K562 treated with DMSO at 1 percent for 4 hours (cell line): ENCODE data around the gene CCDC183. TPM values are rescaled to one million over a fixed set of nuclear protein-coding genes. Genes with fewer than 3 reads are reported as not detected.

Source experiments
- total RNA-seq: library from RNA; unstranded; fragments of 300-600 nt; gene quantifications from 2 replicates; pipeline ENCODE4 v1.2.3, GENCODE V29; 2022; ENCODE audit not compliant: insufficient read depth

The CCDC183 gene
- total RNA-seq: 0.75 and 2.6 TPM in 2 replicates

DNA sequence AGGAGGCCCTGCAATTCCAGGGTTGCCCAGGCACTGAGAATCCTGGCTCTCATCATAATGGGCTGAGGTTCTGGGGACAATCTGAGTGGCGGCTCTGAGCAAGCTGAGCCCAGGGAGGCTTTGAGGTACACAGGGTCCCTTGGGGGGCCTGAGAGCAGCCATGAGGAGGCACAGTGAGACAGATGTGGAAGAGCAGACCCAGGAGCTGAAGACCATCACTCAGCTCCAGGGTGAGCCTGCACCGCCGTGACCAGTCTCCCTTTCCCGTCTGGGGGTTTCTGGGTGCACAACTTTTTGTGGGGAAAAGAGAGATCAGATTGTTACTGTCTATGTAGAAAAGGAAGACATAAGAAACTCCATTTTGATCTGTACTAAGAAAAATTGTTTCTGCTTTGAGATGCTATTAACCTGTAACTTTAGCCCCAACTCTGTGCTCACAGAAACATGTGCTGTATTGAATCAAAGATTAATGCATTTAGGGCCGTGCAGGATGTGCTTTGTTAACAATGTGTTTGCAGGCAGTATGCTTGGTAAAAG lies at the start of gene CCDC183:
TSS of gene CCDC183 (plus strand) at position 101 of the 537 bp plus-strand sequence. CDS start at position 161, 60 bp downstream.

DNA sequence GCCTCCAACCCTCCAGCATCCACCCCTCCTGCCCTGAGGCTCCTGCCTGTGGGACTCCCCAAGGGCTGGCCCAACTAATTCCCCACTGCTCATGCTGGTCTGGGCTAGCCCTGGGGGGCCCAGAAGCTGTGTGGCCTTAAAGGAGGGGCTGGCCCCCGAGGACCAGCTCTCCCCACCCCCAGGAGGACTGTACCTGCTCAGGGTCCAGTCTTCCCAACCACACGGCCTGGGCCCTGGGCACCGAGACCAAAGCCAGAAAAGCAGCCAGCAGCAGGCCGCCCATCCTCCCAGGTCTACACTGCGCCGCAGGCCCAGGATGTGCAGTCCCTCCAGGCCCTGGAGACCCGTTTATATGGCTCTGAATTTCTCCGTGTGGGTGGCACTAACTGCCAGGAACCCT lies 47.9 kb upstream of the CCDC183 start, which contains the start of gene LCN6:
TSS of gene LCN6 (minus strand) at position 325 of the 400 bp plus-strand sequence. CDS start at position 283, 42 bp downstream.

DNA sequence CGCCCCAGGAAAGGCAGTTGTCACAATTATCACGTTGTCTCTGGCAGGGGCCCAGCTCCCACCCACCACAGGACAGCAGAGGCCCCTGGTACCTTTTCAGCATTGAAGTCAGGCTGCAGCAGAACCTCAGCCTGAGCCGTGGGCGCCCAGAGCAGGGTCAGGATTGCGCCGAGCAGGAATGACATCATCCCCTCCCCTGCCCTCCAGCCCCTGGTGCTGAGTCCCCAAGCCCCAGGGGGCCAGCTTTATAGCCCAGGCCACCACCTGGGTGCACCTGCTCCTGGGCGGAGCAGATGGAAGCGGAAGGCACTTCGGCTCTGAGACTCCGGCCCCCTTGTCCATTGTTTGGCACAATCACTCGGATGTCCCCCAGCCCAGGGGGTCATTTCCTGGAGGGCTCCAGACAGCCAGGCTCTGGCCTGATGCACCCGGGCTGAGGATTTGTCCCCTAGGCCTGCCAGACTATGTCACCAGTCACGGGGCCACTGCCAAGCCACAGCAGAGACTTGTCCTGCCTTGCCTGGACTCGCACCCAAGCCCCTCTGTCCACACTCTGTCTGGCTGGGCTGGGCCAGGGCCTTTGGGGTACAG lies 31.7 kb upstream of the CCDC183 start, which contains the start of gene LCN15:
TSS of gene LCN15 (minus strand) at position 218 of the 591 bp plus-strand sequence. CDS start at position 188, 30 bp downstream.

DNA sequence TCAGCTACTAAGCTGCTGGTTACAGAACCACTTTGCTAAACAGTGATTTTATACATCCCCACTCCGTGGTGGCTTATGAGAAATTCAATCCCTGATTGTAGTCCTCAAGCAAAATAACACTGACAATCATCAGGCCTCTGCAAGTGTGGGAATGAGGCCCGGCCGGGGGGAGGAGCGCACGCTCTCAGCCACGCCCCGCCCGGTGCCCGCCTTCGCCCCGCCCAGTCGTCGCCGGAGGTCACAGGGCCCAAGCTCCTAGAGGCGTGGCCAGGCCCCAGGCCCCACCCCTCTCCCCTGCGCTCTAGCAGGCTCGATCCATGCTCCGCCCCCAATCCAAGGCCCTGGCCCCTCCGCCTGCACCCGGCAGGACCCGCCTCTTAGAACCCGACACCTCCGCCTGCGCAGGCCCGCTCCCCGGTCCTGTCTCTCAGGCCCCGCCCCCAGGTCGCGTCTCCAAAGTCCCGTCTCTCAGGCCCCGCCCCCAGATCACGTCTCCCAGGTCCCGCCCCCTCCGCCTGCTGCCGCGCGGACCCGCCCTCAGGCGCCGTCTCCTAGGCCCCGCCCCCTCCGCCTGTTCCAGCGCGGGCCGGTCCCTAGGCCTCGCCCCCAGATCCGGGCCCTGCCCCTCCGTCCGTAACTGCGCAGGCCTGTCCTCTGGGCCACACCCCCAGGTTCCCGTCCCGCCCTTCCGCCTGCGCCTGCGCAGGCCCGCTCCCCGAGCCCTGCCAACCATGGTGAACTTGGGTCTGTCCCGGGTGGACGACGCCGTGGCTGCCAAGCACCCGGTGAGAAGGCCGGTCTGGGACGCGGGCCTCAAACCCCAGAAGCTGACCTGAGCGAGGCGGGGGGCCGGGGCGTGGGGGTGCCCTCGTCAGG lies 5.3 kb upstream of the CCDC183 start, which contains the start of gene TMEM141:
TSS of gene TMEM141 (plus strand) at position 705 of the 876 bp plus-strand sequence. CDS start at position 732, 27 bp downstream.

DNA sequence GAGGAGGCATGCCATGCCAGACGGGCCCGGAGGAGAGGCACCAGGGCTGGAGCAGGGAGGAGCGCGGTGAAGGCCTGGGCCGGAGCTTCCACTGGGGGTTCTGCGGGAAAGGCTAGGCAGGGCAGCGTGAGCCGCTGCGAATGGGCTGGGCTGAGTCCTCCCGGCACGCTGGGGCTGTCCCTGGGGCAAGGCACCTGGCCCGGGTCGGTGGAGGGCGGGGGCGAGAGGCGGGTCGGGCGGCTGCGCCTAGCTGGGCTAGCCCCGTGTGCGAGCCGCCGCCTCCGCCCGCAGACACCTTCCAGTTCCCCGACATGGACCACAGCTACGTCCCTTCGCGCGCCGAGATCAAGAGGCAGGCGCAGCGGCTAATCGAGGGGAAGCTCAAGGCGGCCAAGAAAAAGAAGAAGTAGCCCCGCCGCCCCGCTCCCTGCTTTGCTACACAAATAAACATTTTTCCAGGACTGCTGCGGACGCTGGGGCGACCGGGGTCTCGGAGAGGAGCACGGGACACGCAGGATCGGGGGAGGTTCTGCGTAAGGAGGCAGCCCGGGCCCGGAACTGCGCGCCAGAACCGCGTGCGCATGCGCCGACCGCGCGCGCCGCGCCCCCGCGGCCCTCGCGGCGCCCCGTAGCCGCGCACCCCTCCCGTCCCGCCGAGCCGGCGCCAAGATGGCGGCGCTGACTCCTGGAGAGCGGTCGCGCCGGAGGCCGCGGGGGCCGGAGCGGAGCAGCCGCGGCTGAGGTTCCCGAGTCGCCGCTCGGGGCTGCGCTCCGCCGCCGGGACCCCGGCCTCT lies 11.3 kb downstream of the CCDC183 start, which contains the start of gene RABL6:
TSS of gene RABL6 (plus strand) at position 668 of the 794 bp plus-strand sequence. CDS start 249 bp downstream, outside the sequence.

DNA sequence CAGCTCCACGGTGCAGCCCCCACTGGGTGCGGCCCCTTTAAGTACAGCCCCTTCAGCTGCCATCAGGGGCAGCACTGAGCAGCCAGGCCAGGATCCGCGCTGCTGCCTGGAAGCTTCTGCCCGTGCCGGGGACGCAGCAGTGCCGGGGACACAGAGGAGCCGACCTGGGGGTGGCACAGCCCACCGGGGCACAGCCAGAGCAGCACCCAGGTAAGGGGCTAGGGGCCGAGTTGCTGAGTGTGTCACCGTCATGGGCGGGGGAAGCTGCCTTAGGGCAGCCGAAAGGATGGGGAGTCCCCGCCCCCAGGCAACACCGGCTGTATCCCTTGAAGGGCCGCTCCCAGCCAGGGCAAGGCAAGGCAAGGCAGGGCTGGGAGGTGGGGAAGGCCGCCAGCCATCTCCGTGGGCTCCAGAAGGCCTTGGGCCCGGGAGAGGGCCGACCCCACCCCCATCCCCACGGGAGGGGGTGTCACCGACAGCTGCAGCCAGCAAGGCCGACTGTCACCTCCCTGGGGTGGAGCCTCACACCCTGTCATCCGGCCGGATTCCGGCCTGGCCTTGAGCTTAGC lies 46.3 kb downstream of the CCDC183 start, which contains the start of gene AJM1:
TSS of gene AJM1 (plus strand) at position 99 of the 569 bp plus-strand sequence. CDS start 1,937 bp downstream, outside the sequence.

DNA sequence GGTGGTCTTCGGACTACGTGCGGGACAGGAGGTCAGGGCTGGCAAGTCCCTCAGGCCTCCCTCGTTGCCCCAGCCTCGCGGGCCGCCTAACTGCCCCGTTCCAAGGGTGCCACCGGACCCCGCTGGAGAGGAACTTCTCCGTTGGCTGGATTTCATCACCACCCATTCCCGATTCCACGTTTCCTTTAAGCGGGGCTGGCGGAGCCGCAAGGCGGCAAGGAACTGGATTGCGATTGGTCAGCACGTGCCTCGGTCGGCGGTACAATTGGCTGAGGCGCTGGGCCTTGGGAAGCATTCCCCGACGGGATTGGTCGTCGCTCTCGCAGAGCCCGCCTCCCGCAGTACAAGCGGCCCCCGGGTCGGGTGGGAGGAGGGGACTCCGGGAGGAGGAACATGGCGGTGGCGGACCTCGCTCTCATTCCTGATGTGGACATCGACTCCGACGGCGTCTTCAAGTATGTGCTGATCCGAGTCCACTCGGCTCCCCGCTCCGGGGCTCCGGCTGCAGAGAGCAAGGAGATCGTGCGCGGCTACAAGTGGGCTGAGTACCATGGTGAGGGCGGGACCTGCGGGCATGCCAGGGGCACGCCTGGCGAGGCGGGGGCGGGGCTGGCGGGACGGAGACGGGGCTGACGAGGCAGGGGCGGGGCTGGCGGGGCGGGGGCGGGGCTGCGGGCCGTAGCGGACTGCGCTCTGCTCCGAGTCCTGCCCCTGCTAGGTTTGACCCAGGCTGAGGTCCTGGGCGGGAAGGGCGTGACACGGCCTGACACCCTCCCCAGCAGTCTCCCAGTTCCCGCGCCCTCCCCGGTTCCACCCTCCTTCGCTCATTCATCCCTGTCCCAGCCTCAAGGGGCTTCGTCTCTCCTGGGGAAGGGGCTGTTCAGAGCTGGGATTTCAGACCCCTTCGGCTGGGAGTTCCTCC lies 53.2 kb downstream of the CCDC183 start, which contains the start of gene PHPT1:
TSS of gene PHPT1 (plus strand) at position 372 of the 922 bp plus-strand sequence. CDS start at position 394, 22 bp downstream.

DNA sequence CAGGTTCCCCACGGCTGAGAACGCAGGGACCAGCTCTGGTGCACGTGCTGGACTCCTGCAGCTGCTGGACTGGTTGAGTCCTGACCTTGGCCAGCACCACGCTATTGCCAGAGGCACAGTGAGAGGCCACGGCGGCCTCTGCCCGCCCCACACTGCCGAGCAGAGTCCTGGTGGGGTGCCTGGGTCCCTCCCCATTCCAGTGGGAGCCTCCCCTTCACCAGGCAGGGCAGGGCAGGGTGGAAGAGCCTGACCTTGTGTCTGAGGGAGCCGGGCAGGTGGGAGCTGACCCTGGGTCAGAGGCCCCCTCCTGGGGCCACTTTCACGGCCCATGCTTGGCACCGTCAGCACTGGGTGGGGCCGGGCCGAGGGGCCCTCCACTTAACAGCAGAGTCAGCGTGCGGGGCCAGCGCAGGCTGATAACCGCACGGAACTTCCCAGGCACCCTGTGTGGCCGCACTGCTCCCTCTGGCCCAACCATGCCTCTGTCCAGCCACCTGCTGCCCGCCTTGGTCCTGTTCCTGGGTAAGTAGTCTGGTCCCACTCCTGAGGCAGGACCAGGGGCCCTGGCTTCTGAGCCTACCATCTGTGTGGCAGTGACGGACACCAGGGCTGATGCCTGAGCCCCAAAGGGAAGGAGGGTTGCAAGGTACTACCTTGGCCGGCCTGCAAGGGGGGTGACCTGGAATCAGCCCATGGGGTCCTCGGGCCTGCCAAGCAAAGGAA lies 56.0 kb downstream of the CCDC183 start, which contains the start of gene MAMDC4:
TSS of gene MAMDC4 (plus strand) at position 406 of the 723 bp plus-strand sequence. CDS start at position 477, 71 bp downstream.

Other genes starting within 250 kb of the CCDC183 start
- 61.4 and 63.1 TPM in 2 replicates for gene EGFL7, start 133.4 kb upstream of the CCDC183 start, total RNA-seq
- 65.7 and 76.1 TPM in 2 replicates for gene AGPAT2, start 108.9 kb upstream of the CCDC183 start, total RNA-seq
- 17.3 and 25.7 TPM in 2 replicates for gene DIPK1B, start 83.8 kb upstream of the CCDC183 start, total RNA-seq
- gene LCN10, start 53.4 kb upstream of the CCDC183 start, total RNA-seq: not detected in 2 replicates
- not detected in 2 replicates for gene LCN6, start 47.8 kb upstream of the CCDC183 start, total RNA-seq
- not detected in 2 replicates for gene LCN8, start 38.1 kb upstream of the CCDC183 start, total RNA-seq
- gene LCN15, start 31.8 kb upstream of the CCDC183 start, total RNA-seq: not detected in 2 replicates
- gene TMEM141, start 5.0 kb upstream of the CCDC183 start, total RNA-seq: 67.9 and 75.8 TPM in 2 replicates
- gene RABL6, start 11.6 kb downstream of the CCDC183 start, total RNA-seq: 163 and 183 TPM in 2 replicates
- gene AJM1, start 46.1 kb downstream of the CCDC183 start, total RNA-seq: 9.6 and 13.9 TPM in 2 replicates
- gene PHPT1, start 53.1 kb downstream of the CCDC183 start, total RNA-seq: 165 and 171 TPM in 2 replicates
- 4.1 and 4.7 TPM in 2 replicates for gene MAMDC4, start 56.0 kb downstream of the CCDC183 start, total RNA-seq
- gene EDF1, start 70.0 kb downstream of the CCDC183 start, total RNA-seq: 705 and 763 TPM in 2 replicates
- gene TRAF2, start 90.2 kb downstream of the CCDC183 start, total RNA-seq: 23.8 and 25.2 TPM in 2 replicates
- gene FBXW5, start 148.4 kb downstream of the CCDC183 start, total RNA-seq: 148 and 151 TPM in 2 replicates
- not detected in 2 replicates for gene C8G, start 148.9 kb downstream of the CCDC183 start, total RNA-seq
- gene LCN12, start 155.9 kb downstream of the CCDC183 start, total RNA-seq: not detected in 2 replicates
- 6.1 and 15.4 TPM in 2 replicates for gene PTGDS, start 181.2 kb downstream of the CCDC183 start, total RNA-seq
- not detected in 2 replicates for gene LCNL1, start 186.7 kb downstream of the CCDC183 start, total RNA-seq
- gene PAXX, start 196.1 kb downstream of the CCDC183 start, total RNA-seq: 89.0 and 89.2 TPM in 2 replicates
- 2.0 TPM in 1 of 2 replicates, not detected in the other for gene CLIC3, start 200.2 kb downstream of the CCDC183 start, total RNA-seq
- 14.1 and 26.4 TPM in 2 replicates for gene ABCA2, start 231.9 kb downstream of the CCDC183 start, total RNA-seq
- gene FUT7, start 235.8 kb downstream of the CCDC183 start, total RNA-seq: not detected in 2 replicates
- 0.52 and 1.0 TPM in 2 replicates for gene NPDC1, start 249.8 kb downstream of the CCDC183 start, total RNA-seq